ENCODE measurements around the gene TMEM120B. TPM values are rescaled to one million over a fixed set of nuclear protein-coding genes. Genes with fewer than 3 reads are reported as not detected.

The TMEM120B gene
- total and polyA plus RNA-seq, 2 experiments from 2014 or later, result 5.5 to 9.5 TPM

DNA sequence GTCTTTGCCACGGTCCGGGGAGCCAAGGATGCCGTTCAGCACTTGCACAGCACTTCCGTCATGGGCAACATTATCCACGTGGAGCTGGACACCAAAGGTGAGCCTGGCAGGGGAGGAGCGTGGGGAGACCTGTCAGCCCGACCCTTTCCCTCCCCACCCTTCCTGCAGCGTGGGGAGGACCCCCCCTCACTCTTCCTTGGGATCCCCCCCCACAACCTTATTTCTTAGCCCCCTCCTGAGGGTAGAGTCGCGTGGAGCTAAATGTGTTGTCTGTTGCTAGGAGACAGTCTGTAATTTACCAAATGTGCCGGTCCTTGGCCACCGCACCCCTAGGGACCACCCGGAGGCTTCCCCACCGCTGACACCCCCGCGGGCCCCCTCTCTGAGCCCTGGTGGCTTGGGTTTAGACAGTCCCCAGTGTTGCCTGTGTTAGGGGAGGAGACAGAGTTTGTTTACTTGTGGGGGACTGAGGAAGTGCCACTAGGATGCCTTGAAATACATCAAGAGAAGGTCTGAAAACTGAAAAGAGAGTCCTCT is 93.5 kb downstream of the TMEM120B start:
- peaks cover 17% of the 10 kb centered on the region for H4K20me1 ChIP-seq (ENCODE audit: insufficient read depth, poor library complexity, severe bottlenecking)

DNA sequence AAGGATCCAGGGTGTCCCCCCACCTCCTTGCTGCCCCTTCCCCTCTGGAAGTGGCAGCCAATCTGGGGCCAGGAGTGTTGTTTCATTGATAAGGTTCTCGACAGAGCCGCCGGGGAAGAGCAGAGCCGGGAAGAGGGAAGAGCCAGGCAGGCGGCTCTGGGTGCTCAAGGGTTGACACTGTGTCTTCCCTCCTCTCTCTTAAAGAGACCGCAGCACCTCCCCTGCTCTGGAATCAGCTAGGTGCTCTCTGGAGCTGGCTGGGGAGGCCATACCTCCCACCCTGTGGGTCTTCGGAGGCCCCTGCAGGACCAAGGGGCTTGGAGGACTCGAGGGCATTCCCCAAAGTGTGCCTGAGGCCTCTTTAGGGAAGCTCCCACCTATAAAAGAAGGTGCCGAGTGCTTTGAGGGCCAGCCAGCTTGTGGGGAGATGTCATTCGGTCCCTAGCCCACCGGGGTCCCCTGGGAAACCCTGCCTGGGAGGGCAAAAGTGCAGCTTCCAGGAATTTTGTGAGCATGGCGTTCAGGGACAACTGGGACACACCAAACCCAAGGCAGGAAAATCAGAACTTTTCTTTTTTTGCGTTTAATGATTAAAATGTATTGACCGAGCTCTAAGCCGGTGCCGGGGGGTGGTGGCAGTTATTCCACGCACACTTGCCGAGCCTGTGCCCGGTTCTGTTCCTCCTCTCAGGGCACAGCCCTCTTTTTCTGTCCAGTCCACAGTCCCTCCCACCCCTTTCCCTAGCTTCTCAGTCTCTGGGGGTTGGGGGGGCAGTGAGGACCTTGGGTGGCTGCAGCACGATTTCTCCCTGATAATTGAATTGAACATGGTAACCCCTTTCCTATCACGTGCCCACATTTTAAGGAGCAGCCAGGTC is 94.2 kb downstream of the TMEM120B start:
- Histone ChIP-seq H3K9me2 (replicated peaks; ENCODE audit: insufficient read depth) (no peaks in the 10 kb centered on the region), H3K27me3 (no peaks in the 10 kb centered on the region), H3K4me1 (ENCODE audit: insufficient read depth) (peaks cover 31% of the 10 kb centered on the region), H3K4me3 (peak overlapping the region; percentile 76), H3K9me3 (ENCODE audit: low read depth) (no peaks in the 10 kb centered on the region), H4K20me1 (ENCODE audit: insufficient read depth, poor library complexity, severe bottlenecking) (peaks cover 24% of the 10 kb centered on the region), H3K4me2 (peak overlapping the region; percentile 97), H3K27ac (peak overlapping the region; percentile 37), H3K79me2 (peaks cover 83% of the 10 kb centered on the region), H2AFZ (no peak overlapping the region), H3K36me3 (replicated peaks; ENCODE audit: insufficient read depth, low read depth) (no peaks in the 10 kb centered on the region)
- TF ChIP-seq EZH2phosphoT487 (IDR thresholded peaks at IDR 0.05; ENCODE audit: low read depth, severe bottlenecking, unreplicated experiment), result no peak
- TF ChIP-seq, protein P1, sequence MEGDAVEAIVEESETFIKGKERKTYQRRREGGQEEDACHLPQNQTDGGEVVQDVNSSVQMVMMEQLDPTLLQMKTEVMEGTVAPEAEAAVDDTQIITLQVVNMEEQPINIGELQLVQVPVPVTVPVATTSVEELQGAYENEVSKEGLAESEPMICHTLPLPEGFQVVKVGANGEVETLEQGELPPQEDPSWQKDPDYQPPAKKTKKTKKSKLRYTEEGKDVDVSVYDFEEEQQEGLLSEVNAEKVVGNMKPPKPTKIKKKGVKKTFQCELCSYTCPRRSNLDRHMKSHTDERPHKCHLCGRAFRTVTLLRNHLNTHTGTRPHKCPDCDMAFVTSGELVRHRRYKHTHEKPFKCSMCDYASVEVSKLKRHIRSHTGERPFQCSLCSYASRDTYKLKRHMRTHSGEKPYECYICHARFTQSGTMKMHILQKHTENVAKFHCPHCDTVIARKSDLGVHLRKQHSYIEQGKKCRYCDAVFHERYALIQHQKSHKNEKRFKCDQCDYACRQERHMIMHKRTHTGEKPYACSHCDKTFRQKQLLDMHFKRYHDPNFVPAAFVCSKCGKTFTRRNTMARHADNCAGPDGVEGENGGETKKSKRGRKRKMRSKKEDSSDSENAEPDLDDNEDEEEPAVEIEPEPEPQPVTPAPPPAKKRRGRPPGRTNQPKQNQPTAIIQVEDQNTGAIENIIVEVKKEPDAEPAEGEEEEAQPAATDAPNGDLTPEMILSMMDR (IDR thresholded peaks at IDR 0.05; ENCODE audit: poor library complexity), result no peak
- no peak for TF ChIP-seq EZH2 (IDR thresholded peaks at IDR 0.05; ENCODE audit: borderline replicate concordance)
- 39% methylated on average over 20 of the region's 21 CpGs for WGBS (ENCODE audit: low lambda C conversion rate, missing lambda C conversion rate)
- DNase-seq (ENCODE audit: low spot score), result peak; percentile 58

More for the DNA sequence above, 93.5 kb downstream of the TMEM120B start:
- 13% methylated on average over 16 of the region's 16 CpGs for WGBS (ENCODE audit: low lambda C conversion rate, missing lambda C conversion rate)
- Histone ChIP-seq H2AFZ (no peak overlapping the region), H3K79me2 (peaks cover 83% of the 10 kb centered on the region), H3K4me1 (ENCODE audit: insufficient read depth) (peaks cover 26% of the 10 kb centered on the region), H3K27me3 (no peaks in the 10 kb centered on the region), H3K36me3 (replicated peaks; ENCODE audit: insufficient read depth, low read depth) (no peaks in the 10 kb centered on the region), H3K4me2 (peak overlapping the region; percentile 97), H3K9me3 (ENCODE audit: low read depth) (no peaks in the 10 kb centered on the region), H3K27ac (peak overlapping the region; percentile 37), H3K4me3 (peak overlapping the region; percentile 76), H3K9me2 (replicated peaks; ENCODE audit: insufficient read depth) (no peaks in the 10 kb centered on the region)
- no peak for DNase-seq (ENCODE audit: low spot score)
- TF ChIP-seq EZH2 (IDR thresholded peaks at IDR 0.05; ENCODE audit: borderline replicate concordance), result no peak
- TF ChIP-seq, protein P1 (IDR thresholded peaks at IDR 0.05; ENCODE audit: poor library complexity), result no peak
- no peak for TF ChIP-seq EZH2phosphoT487 (IDR thresholded peaks at IDR 0.05; ENCODE audit: low read depth, severe bottlenecking, unreplicated experiment)

DNA sequence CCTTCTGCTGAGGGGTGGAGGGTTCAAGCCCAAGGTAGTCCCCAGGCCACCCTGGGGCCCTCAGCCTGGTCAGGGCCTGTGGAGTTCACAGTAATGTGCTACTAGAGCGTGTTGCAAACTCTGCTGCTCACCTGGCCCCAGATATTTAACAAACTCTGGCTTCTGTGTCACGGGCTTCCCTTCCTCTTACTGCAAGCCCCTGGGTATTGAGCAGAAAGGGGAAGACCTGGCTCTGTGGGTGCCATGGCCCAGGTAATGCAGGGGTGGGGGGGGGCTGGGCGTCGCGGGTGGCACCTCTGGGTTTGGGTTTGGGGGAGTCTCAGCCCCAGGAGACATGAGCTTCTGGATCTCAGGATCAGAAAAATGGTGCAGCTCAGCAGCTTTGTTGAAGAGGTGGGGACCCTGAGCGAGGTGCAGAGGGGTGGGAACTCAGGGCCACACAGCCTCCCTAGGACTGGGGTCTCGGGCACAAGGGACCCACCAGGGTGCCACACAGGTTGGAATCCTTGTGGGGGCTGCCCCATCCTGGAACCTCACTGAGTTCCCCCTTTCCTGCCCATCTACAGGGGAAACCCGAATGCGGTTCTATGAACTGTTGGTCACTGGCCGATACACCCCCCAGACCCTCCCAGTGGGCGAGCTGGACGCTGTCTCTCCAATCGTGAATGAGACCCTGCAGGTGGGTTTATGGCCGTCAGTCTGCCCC is 95.2 kb downstream of the TMEM120B start:
- 95% methylated on average over 12 of the region's 14 CpGs for WGBS (ENCODE audit: low lambda C conversion rate, missing lambda C conversion rate)
- Histone ChIP-seq H2AFZ (no peak overlapping the region), H3K9me2 (replicated peaks; ENCODE audit: insufficient read depth) (no peaks in the 10 kb centered on the region), H4K20me1 (ENCODE audit: insufficient read depth, poor library complexity, severe bottlenecking) (peaks cover 33% of the 10 kb centered on the region), H3K79me2 (peaks cover 82% of the 10 kb centered on the region), H3K27me3 (no peaks in the 10 kb centered on the region), H3K36me3 (replicated peaks; ENCODE audit: insufficient read depth, low read depth) (no peaks in the 10 kb centered on the region), H3K4me2 (peak overlapping the region; percentile 97), H3K9me3 (ENCODE audit: low read depth) (no peaks in the 10 kb centered on the region), H3K27ac (no peak overlapping the region), H3K4me3 (no peak overlapping the region), H3K4me1 (ENCODE audit: insufficient read depth) (peaks cover 35% of the 10 kb centered on the region)
- no peak for DNase-seq (ENCODE audit: low spot score)
- no peak for TF ChIP-seq EZH2phosphoT487 (IDR thresholded peaks at IDR 0.05; ENCODE audit: low read depth, severe bottlenecking, unreplicated experiment)
- TF ChIP-seq, protein P1 (IDR thresholded peaks at IDR 0.05; ENCODE audit: poor library complexity), result no peak
- TF ChIP-seq EZH2 (IDR thresholded peaks at IDR 0.05; ENCODE audit: borderline replicate concordance), result no peak
